CD4-positive, alpha-beta T cell (primary cell): ENCODE results near the gene NTM. TPM values are rescaled to one million over a fixed set of nuclear protein-coding genes. Genes with fewer than 3 reads are reported as not detected.

Experiments used
- ATAC-seq: fragments of 200-7000 bp; cut with Tn5 transposase; one replicate; pipeline ENCODE4 v1.10.0; 2022; ENCODE audit warnings: mild to moderate bottlenecking; ENCODE audit not compliant: poor library complexity
- CTCF ChIA-PET: fragments of 350-600 bp; sonication (Branson Sonifier 250); formaldehyde crosslinking; loops from one replicate; lab custom pipeline; 2021; ENCODE audit warnings: antibody characterized with exemption, inconsistent platforms; lab: Charles Lee
- POLR2A ChIA-PET: fragments of 350-600 bp; sonication (Branson Sonifier 250); formaldehyde crosslinking; loops from one replicate; lab custom pipeline; 2021; ENCODE audit warnings: antibody characterized with exemption, inconsistent platforms; lab: Charles Lee
- DNase-seq, 14 experiments: peaks; one replicate each; pipeline ENCODE4 v3.0.0-alpha.2; 2013 to 2020; ENCODE audit warnings: mixed read lengths in 2 of 14
- H3K27ac ChIP-seq, 2 donors: one replicate each; pipeline versions ENCODE4 v1.5.1 to v1.7.0; 2013; ENCODE audit warnings: low read length in 2 of 2, low read depth in 1 of 2, mild to moderate bottlenecking in 1 of 2
- H3K27me3 ChIP-seq, 2 experiments: 1 replicate in 1 of 2; 2 replicates in 1 of 2; pipeline versions ENCODE4 v1.6.1 to v1.7.0; 2013; ENCODE audit warnings: low read length in 2 of 2, control low read depth in 1 of 2, mild to moderate bottlenecking in 1 of 2, moderate library complexity in 1 of 2; ENCODE audit not compliant: insufficient read depth in 2 of 2, control insufficient read depth in 1 of 2
- H3K36me3 ChIP-seq: one replicate; pipeline ENCODE4 v1.6.1; 2013; ENCODE audit warnings: low read length, control low read depth; ENCODE audit not compliant: insufficient read depth
- H3K4me1 ChIP-seq: one replicate; pipeline ENCODE4 v1.6.1; 2013; ENCODE audit warnings: low read length, control low read depth; ENCODE audit not compliant: insufficient read depth
- H3K4me3 ChIP-seq: one replicate; pipeline ENCODE4 v1.5.1; 2013; ENCODE audit warnings: mild to moderate bottlenecking, low read length, moderate library complexity
- H3K9me3 ChIP-seq, 2 experiments: 1 replicate in 1 of 2; 2 replicates in 1 of 2; pipeline versions ENCODE4 v1.6.1 to v1.7.0; 2013; ENCODE audit warnings: low read length in 2 of 2, mild to moderate bottlenecking in 2 of 2, control low read depth in 1 of 2, moderate library complexity in 1 of 2; ENCODE audit not compliant: control insufficient read depth in 1 of 2, insufficient read depth in 1 of 2
- H3K27ac Mint-ChIP-seq: one replicate; pipeline ENCODE4 v1.8.0; 2020; ENCODE audit warnings: mixed read lengths
- H3K27me3 Mint-ChIP-seq: one replicate; pipeline ENCODE4 v1.8.0; 2021; ENCODE audit warnings: mixed read lengths
- H3K36me3 Mint-ChIP-seq: one replicate; pipeline ENCODE4 v1.8.0; 2021; ENCODE audit warnings: low read depth, mixed read lengths
- H3K4me1 Mint-ChIP-seq: one replicate; pipeline ENCODE4 v1.8.0; 2021; ENCODE audit warnings: low read depth, mixed read lengths
- H3K4me3 Mint-ChIP-seq: one replicate; pipeline ENCODE4 v1.8.0; 2020; ENCODE audit warnings: mild to moderate bottlenecking, mixed read lengths
- H3K9me3 Mint-ChIP-seq: one replicate; pipeline ENCODE4 v1.8.0; 2020; ENCODE audit warnings: mixed read lengths
- CTCF ChIP-seq: fragments of 200-600 bp; IDR thresholded peaks from one replicate; pipeline ENCODE4 v1.8.0; 2022; ENCODE audit warnings: antibody characterized with exemption, mild to moderate bottlenecking
- intact Hi-C, 2 experiments: fragments of 100-400 bp; cut with DNase I in 1 of 2; cut with micrococcal nuclease in 1 of 2; formaldehyde crosslinking; loops; one replicate each; pipeline versions ENCODE4 v1.15.1 to v1.9.0; 2023 to 2025; cut with DNase I, micrococcal nuclease
- total RNA-seq, 174 experiments: library from RNA in 2 of 174; stranded (reverse) in 2 of 174; gene quantifications; one replicate each; pipeline ENCODE4 v1.2.3 and lab custom pipeline; 2021 to 2026

Gene NTM
- total RNA-seq, 2 experiments from 2014 or later = not detected

- H3K4me1 Mint-ChIP-seq = no peaks in the 10 kb centered on the region
- peaks cover 4% of the 10 kb centered on the region for H3K27me3 Mint-ChIP-seq
- Histone ChIP-seq H3K36me3 (no peaks in the 10 kb centered on the region), H3K4me1 (no peaks in the 10 kb centered on the region), H3K4me3 (no peak overlapping the region), H3K27me3 (no peaks in the 10 kb centered on the region), H3K27ac (no peak overlapping the region), H3K9me3 (peaks cover 0 to 3% of the 10 kb centered on the region in 2 experiments)
- DNase-seq (no peak), ATAC-seq (no peak)
- POLR2A ChIA-PET = no interaction called here
- no peaks in the 10 kb centered on the region for H3K9me3 Mint-ChIP-seq
- no peak for TF ChIP-seq CTCF
- CTCF ChIA-PET = interaction anchor here (0.7 kb wide), 1 partner anchor 37 kb away, joined by 4 read pairs; no protein-coding TSS in a partner anchor
- H3K36me3 Mint-ChIP-seq = no peaks in the 10 kb centered on the region
- no peak overlapping the region for H3K4me3 Mint-ChIP-seq
- intact Hi-C loops = no loop called here
- no peak overlapping the region for H3K27ac Mint-ChIP-seq
Measured at GRCh38 chr11:131518305-131518838, 148.0 kb downstream of the NTM start.

GRCh38 chr11:131522851-131523250 is 152.4 kb downstream of the NTM start:
- Histone ChIP-seq H3K4me3 (no peak overlapping the region), H3K9me3 (peaks cover 0 to 3% of the 10 kb centered on the region in 2 experiments), H3K4me1 (no peaks in the 10 kb centered on the region), H3K27me3 (no peaks in the 10 kb centered on the region), H3K36me3 (no peaks in the 10 kb centered on the region), H3K27ac (no peak overlapping the region)
- Mint-ChIP-seq H3K4me1 (no peaks in the 10 kb centered on the region), H3K9me3 (no peaks in the 10 kb centered on the region), H3K27me3 (no peaks in the 10 kb centered on the region), H3K27ac (no peak overlapping the region), H3K36me3 (no peaks in the 10 kb centered on the region), H3K4me3 (no peak overlapping the region)
- ATAC-seq = no peak
- TF ChIP-seq CTCF = no peak
- intact Hi-C loops = no loop called here
- CTCF ChIA-PET = no interaction called here
- POLR2A ChIA-PET = no interaction called here
- no peak for DNase-seq

GRCh38 chr11:131530407-131530806 is 160.0 kb downstream of the NTM start:
- H3K4me1 Mint-ChIP-seq = no peaks in the 10 kb centered on the region
- H3K27ac ChIP-seq = no peak overlapping the region

More at GRCh38 chr11:131530407-131530806, 160.0 kb downstream of the NTM start:
- ChIA-PET CTCF (no interaction called here), POLR2A (no interaction called here)
- Histone ChIP-seq H3K4me3 (no peak overlapping the region), H3K27me3 (no peaks in the 10 kb centered on the region), H3K36me3 (no peaks in the 10 kb centered on the region), H3K9me3 (no peaks in the 10 kb centered on the region), H3K4me1 (no peaks in the 10 kb centered on the region)
- no peak overlapping the region for H3K27ac Mint-ChIP-seq
- DNase-seq (no peak), ATAC-seq (no peak)
- H3K9me3 Mint-ChIP-seq = no peaks in the 10 kb centered on the region
- no peaks in the 10 kb centered on the region for H3K27me3 Mint-ChIP-seq
- no peak overlapping the region for H3K4me3 Mint-ChIP-seq
- no peaks in the 10 kb centered on the region for H3K36me3 Mint-ChIP-seq
- no peak for TF ChIP-seq CTCF
- intact Hi-C loops = no loop called here
